ENCODE data around the gene SLC38A8.

- TF ChIP-seq TAF1 (IDR thresholded peaks at IDR 0.05; ENCODE audit: borderline replicate concordance, low read depth, low read length) (no peak), POLR2A (IDR thresholded peaks at IDR 0.05; ENCODE audit: low read depth, low read length) (no peak), POLR2AphosphoS5 (IDR thresholded peaks at IDR 0.05; ENCODE audit: low read depth, low read length) (no peak)
These were observed 75.5 kb downstream of the SLC38A8 start for GRCh38 chr16:83967091-83967490.

Data from GM12892 (cell line).